WI38 (cell line): Measurements from ENCODE around the gene UBE2L5.
A peak's percentile ranks its signal among the peaks of the same experiment; 100 is the strongest.
"Not testable (repeated sequence)": the region's sequence is repeated elsewhere in the genome, so short reads cannot be mapped to it uniquely, and the experiment has no call there.

Source experiments
- H3K4me3 ChIP-seq: 2 replicates; pipeline ENCODE4 v1.5.1; 2011; ENCODE audit warnings: low read depth, mild to moderate bottlenecking, control low read depth, low read length
- CTCF ChIP-seq: IDR thresholded peaks from 2 replicates; pipeline ENCODE4 v1.5.1; 2012; ENCODE audit warnings: low read depth, mild to moderate bottlenecking, control low read depth, low read length

Gene UBE2L5

GRCh38 chr13:30440910-30441703 is 18.8 kb downstream of the UBE2L5 start:
- TF ChIP-seq CTCF, result no peak
- H3K4me3 ChIP-seq, result no peak overlapping the region

- no peak for TF ChIP-seq CTCF
- H3K4me3 ChIP-seq, result no peak overlapping the region
Observed at GRCh38 chr13:30442926-30443325, 20.6 kb downstream of the UBE2L5 start.

- H3K4me3 ChIP-seq, result not testable (repeated sequence)
Observed at GRCh38 chr13:30443491-30443890, 21.2 kb downstream of the UBE2L5 start.

- no peak for TF ChIP-seq CTCF
- H3K4me3 ChIP-seq, result no peak overlapping the region
Observed at GRCh38 chr13:30443957-30444404, 21.7 kb downstream of the UBE2L5 start.

DNA sequence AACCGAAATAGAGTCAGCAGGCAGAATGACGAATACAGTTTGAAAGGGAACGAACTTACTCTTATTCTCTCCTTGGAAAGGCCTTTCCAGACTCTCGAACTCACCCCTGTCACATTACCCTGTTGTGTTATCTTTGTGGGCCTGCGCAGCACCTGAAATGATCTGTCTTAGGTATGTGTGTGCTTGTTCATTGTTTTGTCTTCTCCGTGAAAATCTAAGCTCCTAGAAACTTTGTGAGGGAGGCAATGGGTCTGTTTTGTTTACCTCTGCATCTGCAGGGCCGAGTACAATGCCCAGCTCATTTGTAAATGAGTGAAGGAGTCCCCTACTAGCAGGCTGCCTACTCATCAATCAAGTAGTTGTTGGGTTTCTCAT is 23.8 kb downstream of the UBE2L5 start:
- TF ChIP-seq CTCF, result no peak
- H3K4me3 ChIP-seq, result peak overlapping the region; percentile 25

DNA sequence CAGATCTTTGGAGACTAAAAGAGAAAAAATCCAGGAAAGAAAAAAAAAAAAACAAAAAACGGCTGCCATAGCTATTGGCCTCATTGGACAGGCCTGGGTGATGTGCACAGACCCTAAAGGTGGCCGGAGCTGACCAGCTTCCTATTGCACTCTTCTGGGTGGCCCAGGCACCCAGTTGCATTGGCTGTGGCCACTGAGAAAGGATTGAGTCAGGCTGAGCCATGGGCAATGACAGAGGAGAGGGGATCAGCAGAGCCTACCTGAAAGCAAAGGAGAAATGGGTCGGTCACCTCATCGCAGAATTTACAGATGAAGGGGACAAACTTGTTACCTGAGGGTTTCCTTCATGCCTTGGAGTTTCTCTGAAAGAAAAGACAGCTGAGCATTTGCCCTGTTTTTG is 26.1 kb downstream of the UBE2L5 start:
- H3K4me3 ChIP-seq, result no peak overlapping the region
- TF ChIP-seq CTCF, result no peak

DNA sequence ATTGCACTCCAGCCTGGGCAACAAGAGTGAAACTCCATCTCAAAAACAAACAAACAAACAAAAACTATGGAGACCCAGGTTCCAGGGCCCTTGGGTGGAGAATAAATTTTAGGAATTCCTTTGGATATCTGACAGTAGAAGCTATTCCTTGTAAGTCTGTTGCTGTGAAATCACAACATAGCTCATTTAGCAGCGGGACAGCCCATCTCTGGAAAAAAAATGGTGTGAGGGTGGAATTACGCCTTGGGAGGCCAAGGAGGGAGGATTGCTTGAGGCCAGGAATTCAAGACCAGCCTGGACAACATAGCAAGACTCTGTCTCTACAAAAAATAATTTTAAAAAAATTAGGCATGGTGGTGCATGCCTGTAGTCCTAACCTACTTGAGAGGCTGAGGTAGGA is 27.8 kb downstream of the UBE2L5 start:
- no peak for TF ChIP-seq CTCF
- no peak overlapping the region for H3K4me3 ChIP-seq

DNA sequence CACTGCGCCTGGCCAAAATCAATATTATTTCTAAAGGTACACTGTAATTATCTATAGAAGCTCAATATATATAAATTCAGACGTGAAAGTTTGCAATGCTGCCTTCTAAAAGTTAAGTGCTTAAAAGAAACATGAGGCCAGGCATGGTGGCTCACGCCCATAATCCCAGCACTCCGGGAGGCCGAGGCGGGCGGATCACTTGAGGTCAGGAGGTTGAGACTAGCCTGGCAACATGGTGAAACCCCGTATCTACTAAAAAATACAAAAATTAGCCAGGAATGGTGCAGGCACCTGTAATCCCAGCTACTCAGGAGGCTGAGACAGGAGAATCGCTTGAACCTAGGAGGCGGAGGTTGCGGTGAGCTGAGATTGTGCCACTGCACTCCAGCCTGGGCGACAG is 29.2 kb downstream of the UBE2L5 start:
- not testable (repeated sequence) for H3K4me3 ChIP-seq
